ENCODE data around the gene PAQR8. TPM values are rescaled to one million over a fixed set of nuclear protein-coding genes. Genes with fewer than 3 reads are reported as not detected.
"Not testable (repeated sequence)": the region's sequence is repeated elsewhere in the genome, so short reads cannot be mapped to it uniquely, and the experiment has no call there.

Gene PAQR8
- total and polyA plus RNA-seq, 8 donors = 4.0 to 46.1 (median 15.7) TPM

DNA sequence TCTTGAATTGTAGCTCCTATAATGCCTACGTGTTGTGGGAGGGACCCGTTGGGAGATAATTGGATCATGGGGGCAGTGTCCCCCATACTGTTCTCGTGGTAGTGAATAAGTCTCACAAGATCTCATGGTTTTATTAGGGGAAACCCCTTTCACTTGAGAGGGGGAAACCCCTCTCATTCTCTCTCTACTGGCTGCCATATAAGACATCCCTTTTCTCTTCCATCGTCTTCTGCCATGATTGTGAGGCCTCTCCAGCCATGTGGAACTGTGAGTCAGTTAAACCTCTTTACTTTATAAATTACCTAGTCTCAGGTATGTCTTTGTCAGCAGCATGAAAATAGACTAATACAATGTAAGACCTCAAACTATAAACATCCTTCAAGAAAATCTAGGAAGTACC is 23.1 kb downstream of the PAQR8 start:
- 88 to 96% (median 93%) methylated on average over 4 of the region's 4 CpGs for WGBS, 5 donors

DNA sequence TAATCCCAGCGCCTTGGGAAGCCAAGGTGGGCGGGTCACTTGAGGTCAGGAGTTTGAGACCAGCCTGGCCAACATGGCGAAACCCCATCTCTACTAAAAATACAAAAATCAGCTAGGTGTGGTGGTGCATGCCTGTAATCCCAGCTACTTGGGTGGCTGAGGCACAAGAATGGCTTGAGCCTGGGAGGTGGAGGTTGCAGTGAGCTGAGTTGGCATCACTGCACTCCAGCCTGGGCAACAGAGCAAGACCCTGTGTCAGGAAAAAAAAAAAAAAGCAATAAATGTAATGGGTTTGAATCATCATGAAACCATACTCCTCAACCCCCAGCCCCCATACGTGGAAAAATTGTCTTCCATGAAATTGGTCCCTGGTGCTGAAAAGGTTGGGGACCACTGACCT is 26.2 kb downstream of the PAQR8 start:
- 71 to 91% (median 77%) methylated on average over 4 of the region's 4 CpGs for WGBS, 5 donors
- DNase-seq; H3K9me3 ChIP-seq; intact Hi-C loops (cut with DNase I; ENCODE audit: low total_unique reads); H3K4me3 ChIP-seq; H3K36me3 ChIP-seq; H3K27me3 ChIP-seq: not testable (repeated sequence)
- Histone ChIP-seq H3K4me1 (peaks cover 18 to 48% (median 25%) of the 10 kb centered on the region in 4 donors), H3K27ac (peak overlapping the region in 4 of 5 donors; percentile 24 to 85 (median 65))

More for the DNA sequence above, 23.1 kb downstream of the PAQR8 start:
- intact Hi-C loops (cut with DNase I; ENCODE audit: low total_unique reads) = no loop called here
- Histone ChIP-seq H3K27ac (no peak overlapping the region), H3K9me3 (no peaks in the 10 kb centered on the region), H3K36me3 (peaks cover 0 to 6% (median 0%) of the 10 kb centered on the region in 4 donors), H3K4me3 (no peak overlapping the region), H3K27me3 (no peaks in the 10 kb centered on the region), H3K4me1 (peaks cover 15 to 32% (median 17%) of the 10 kb centered on the region in 4 donors)
- DNase-seq = no peak
- TF ChIP-seq, protein P1, sequence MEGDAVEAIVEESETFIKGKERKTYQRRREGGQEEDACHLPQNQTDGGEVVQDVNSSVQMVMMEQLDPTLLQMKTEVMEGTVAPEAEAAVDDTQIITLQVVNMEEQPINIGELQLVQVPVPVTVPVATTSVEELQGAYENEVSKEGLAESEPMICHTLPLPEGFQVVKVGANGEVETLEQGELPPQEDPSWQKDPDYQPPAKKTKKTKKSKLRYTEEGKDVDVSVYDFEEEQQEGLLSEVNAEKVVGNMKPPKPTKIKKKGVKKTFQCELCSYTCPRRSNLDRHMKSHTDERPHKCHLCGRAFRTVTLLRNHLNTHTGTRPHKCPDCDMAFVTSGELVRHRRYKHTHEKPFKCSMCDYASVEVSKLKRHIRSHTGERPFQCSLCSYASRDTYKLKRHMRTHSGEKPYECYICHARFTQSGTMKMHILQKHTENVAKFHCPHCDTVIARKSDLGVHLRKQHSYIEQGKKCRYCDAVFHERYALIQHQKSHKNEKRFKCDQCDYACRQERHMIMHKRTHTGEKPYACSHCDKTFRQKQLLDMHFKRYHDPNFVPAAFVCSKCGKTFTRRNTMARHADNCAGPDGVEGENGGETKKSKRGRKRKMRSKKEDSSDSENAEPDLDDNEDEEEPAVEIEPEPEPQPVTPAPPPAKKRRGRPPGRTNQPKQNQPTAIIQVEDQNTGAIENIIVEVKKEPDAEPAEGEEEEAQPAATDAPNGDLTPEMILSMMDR (IDR thresholded peaks at IDR 0.05) = no peak
- TF ChIP-seq EP300 (IDR thresholded peaks at IDR 0.05) (no peak), POLR2AphosphoS5 (IDR thresholded peaks at IDR 0.05) (no peak), POLR2A (IDR thresholded peaks at IDR 0.05) (no peak)

DNA sequence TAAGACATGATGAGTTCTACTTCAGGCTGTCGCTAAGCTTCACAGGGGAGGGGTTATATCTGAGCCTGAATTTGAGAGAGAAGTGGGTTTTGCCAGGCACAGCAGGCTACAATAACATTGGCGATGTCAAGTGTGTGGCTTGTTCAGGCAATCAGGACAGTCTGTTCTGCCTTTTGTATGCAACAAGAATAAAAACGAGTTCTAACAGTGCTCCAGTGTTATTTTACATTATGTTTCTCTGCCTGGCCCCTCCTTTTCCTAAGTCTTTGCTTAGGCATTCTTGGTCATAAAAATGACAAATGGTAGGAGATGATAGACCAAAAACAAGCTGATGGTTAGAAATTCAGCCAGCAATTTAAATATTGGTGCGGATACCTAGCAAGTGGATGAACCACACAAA is 26.8 kb downstream of the PAQR8 start:
- Histone ChIP-seq H3K9me3 (no peaks in the 10 kb centered on the region), H3K27ac (peak overlapping the region; percentile 38 to 85 (median 69)), H3K4me1 (peaks cover 18 to 46% (median 25%) of the 10 kb centered on the region in 4 donors), H3K27me3 (no peaks in the 10 kb centered on the region), H3K36me3 (no peaks in the 10 kb centered on the region), H3K4me3 (no peak overlapping the region)
- DNase-seq = no peak
- WGBS, 5 donors = 75 to 87% (median 81%) methylated on average over 4 of the region's 4 CpGs
- TF ChIP-seq POLR2A (IDR thresholded peaks at IDR 0.05) (no peak), EP300 (IDR thresholded peaks at IDR 0.05) (no peak), POLR2AphosphoS5 (IDR thresholded peaks at IDR 0.05) (no peak)
- TF ChIP-seq, protein P1 (IDR thresholded peaks at IDR 0.05) = no peak
- intact Hi-C loops (cut with DNase I; ENCODE audit: low total_unique reads) = no loop called here

DNA sequence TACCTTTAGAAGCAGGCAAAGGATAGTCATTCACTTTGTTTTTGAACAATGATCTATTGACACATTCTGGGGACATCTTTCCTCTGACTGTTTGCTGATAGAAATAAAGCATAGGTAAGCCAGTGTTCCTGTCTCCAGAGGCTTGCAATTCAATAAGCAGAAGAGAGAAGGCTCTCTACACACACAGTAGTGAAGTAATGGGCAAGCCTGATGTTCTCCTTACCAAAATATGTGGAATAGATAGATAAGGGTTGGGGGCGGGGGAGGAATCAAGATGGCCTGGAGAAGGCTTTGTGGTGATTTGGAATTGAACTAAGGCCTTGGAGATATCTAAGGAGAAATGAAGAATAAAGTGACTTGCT is 27.3 kb downstream of the PAQR8 start:
- no peak overlapping the region for H3K4me3 ChIP-seq
- no peaks in the 10 kb centered on the region for H3K27me3 ChIP-seq
- DNase-seq = no peak
- whole genome bisulfite sequencing, 5 donors = 34 to 72% (median 47%) methylated on average over 1 of the region's 1 CpG
- H3K4me1 ChIP-seq = peaks cover 18 to 41% (median 25%) of the 10 kb centered on the region in 4 donors
- H3K36me3 ChIP-seq = no peaks in the 10 kb centered on the region
- TF ChIP-seq POLR2A (IDR thresholded peaks at IDR 0.05) (no peak), EP300 (IDR thresholded peaks at IDR 0.05) (no peak), POLR2AphosphoS5 (IDR thresholded peaks at IDR 0.05) (no peak)
- TF ChIP-seq, protein P1 (IDR thresholded peaks at IDR 0.05) = no peak
- peak overlapping the region; percentile 61 to 85 (median 69) for H3K27ac ChIP-seq
- intact Hi-C loops (cut with DNase I; ENCODE audit: low total_unique reads) = no loop called here
- no peaks in the 10 kb centered on the region for H3K9me3 ChIP-seq

DNA sequence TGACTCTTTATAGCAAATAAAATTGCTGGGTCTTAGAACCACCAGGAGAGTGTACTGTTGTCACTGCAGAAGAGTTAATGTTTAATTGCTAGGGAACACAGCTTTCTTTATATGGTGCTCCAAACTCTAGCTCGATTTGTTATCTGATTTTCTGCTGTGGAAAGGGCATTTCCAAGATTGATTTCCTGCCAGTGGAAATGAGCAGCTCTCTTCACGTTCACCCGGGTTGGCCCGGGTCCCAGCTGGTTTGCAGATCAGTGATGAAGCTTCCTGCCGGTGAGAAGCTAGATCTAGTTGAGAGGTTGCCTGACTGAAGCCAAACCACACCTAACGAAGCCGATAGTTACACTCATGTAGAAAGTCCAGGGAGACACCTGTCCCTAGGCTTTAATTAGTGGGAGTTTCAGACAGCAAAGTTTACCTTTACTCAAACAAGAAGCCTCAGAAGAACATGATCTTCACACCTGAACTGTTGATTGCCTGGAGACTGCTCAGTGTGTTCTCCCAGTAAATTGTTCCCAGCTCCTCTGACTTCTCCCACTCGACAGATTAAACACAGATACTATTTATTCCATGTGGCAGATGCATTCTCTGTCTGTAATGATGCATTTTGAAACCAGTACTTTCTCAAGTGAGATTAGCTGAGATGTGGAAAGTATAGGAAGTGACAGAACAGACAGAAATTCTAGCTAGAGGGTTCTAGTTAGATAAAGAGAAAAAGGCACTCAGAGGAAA is 27.8 kb downstream of the PAQR8 start:
- H3K9me3 ChIP-seq = no peaks in the 10 kb centered on the region
- 3 to 10% (median 7%) methylated on average over 8 of the region's 8 CpGs for WGBS, 5 donors
- peak overlapping the region; percentile 22 to 85 (median 69) for H3K27ac ChIP-seq
- peaks cover 18 to 37% (median 25%) of the 10 kb centered on the region in 4 donors for H3K4me1 ChIP-seq
- no peaks in the 10 kb centered on the region for H3K36me3 ChIP-seq
- TF ChIP-seq POLR2A (IDR thresholded peaks at IDR 0.05) (no peak), EP300 (IDR thresholded peaks at IDR 0.05) (no peak), POLR2AphosphoS5 (IDR thresholded peaks at IDR 0.05) (peak in 2 of 3 donors; percentile 49 to 70)
- TF ChIP-seq, protein P1 (IDR thresholded peaks at IDR 0.05) = no peak
- intact Hi-C loops (cut with DNase I; ENCODE audit: low total_unique reads) = no loop called here
- peak; percentile 87 to 89 for DNase-seq
- no peaks in the 10 kb centered on the region for H3K27me3 ChIP-seq
- H3K4me3 ChIP-seq = no peak overlapping the region
